ENCODE results near the gene RPL4.
"Not testable (repeated sequence)": the region's sequence is repeated elsewhere in the genome, so short reads cannot be mapped to it uniquely, and the experiment has no call there.

The RPL4 gene

GRCh38 chr15:66489179-66489791 lies 15.4 kb downstream of the RPL4 start:
- DNase-seq (ENCODE audit: low spot score): no peak

GRCh38 chr15:66488525-66488924 lies 16.1 kb downstream of the RPL4 start:
- no peak for DNase-seq (ENCODE audit: low spot score)

DNA sequence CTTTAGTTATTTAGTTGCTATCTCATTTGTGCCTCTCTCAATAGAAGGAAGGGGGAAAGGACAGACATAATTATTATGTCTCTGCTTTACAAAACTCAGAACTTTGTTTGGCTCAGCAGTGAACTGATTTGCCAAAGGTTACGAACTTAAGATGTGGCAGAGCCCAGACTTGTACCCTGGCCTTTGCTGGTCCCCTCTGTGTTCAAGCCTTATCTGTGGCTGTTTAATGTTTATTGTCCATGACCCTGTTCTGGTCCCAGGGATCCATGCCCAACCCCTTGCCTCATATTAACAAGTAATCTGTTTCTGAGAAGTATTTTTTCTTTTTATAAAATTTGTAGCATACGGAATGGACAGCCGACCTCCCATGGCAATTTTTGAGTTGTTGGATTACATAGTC lies 17.8 kb downstream of the RPL4 start:
- no peak for DNase-seq (ENCODE audit: low spot score)

GRCh38 chr15:66484539-66485112 lies 20.0 kb downstream of the RPL4 start:
- no peak for DNase-seq (ENCODE audit: low spot score)

- no peak for DNase-seq (ENCODE audit: low spot score)
These were observed 21.5 kb downstream of the RPL4 start for GRCh38 chr15:66483131-66483566.

DNA sequence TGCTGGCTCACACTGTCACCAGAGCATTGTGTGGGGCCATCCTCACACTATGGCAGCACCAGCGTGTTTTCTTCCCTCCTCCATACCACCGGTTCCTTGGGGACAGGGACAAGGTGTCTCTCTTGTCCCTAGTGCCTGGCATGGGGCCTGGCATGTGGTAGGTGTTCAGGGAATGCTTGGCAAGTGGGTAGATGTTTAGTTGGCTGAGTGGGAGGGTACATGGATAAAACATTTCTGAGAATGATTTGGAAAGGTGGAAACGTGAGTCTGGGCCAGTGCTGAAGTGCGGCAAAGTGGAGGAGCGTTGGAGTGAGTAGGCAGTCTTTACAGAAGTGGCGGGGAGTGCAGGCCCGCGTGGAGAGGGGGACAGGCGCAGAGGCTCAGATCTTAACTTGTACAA lies 22.1 kb downstream of the RPL4 start:
- DNase-seq (ENCODE audit: low spot score): no peak

- DNase-seq (ENCODE audit: low spot score): no peak
These were observed 23.4 kb downstream of the RPL4 start for GRCh38 chr15:66481107-66481856.

GRCh38 chr15:66480267-66480666 lies 24.4 kb downstream of the RPL4 start:
- DNase-seq (ENCODE audit: low spot score): no peak

DNA sequence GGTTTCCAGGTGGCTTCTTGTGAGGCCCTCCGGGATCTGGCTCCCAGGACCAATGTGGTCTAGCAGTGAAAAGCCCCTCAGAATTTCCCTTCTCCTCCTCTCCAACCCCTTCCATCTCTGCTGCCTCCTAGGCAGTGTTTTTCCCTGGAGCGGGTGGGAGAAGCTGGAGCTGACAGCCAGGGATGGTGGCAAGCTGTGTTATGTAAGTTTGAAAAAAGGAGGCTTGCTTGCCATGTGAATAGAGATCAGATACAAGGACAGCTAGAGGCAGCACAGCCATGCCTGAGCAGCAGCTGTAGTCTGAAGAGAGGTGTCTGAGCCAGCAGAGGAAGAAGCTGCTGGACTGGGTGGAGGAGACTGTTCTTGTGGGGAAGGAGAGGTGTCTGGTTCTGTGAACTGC lies 27.6 kb downstream of the RPL4 start:
- no peak for DNase-seq (ENCODE audit: low spot score)

DNA sequence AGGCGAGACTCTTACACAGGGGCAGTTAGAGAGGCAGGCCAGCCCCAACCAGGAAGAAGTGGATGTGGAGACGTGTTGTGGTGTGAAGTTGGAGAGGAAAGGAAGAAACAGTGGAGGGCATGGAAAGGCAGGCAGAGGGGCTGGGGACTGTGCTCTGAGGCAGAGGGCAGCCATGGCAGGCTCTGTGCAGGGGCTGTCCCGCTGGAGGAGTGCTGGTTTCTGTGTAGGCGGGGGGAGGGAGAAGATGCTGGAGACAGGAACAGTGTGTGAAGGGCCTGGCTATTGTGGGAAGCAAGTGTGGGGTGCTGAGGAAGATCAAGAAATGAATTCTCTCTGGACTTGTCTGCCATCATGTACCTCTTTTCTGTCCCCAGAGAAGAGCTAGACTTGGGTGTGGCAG lies 28.1 kb downstream of the RPL4 start:
- no peak for DNase-seq (ENCODE audit: low spot score)

DNA sequence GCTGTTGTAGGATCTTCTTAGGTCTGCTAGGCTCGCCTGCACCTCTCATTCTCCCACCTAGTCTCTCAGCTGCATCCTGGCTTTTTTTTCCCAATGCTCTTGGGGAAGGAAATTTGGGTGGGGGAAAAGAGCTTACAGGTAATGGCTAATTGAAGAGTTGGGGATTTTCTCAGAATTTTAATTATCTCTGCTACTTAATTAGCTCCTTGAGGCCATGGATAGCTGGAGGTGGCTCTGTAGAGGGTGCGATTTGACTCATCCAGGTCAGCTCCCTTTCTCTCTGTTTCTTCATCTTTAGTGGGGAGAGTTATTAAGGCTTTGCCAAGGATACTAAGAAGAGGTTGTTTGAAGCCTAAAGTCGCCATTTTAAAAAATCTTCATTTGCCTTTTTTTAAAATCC lies 29.7 kb downstream of the RPL4 start:
- DNase-seq (ENCODE audit: low spot score): no peak

DNA sequence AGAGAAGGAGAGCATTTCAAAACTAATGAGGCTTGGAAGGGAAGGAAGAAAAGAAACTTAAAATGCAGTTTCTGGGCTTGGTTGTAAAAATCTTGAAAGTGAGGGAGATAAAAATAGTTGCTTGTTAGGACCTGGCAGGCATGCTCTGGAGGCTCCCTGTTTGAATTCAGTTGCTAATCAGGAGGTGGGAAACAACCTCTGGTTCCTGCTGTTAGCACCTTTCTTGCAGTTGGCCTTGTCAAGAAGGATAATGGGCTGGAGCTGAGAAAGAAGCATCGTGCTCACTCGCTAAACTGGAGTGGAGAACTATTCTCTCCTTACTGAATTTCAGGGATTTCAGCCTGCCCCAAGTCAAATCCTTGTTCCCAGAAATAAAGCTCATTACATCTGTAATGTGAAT lies 30.5 kb downstream of the RPL4 start:
- peak; percentile 55 for DNase-seq (ENCODE audit: low spot score)

DNA sequence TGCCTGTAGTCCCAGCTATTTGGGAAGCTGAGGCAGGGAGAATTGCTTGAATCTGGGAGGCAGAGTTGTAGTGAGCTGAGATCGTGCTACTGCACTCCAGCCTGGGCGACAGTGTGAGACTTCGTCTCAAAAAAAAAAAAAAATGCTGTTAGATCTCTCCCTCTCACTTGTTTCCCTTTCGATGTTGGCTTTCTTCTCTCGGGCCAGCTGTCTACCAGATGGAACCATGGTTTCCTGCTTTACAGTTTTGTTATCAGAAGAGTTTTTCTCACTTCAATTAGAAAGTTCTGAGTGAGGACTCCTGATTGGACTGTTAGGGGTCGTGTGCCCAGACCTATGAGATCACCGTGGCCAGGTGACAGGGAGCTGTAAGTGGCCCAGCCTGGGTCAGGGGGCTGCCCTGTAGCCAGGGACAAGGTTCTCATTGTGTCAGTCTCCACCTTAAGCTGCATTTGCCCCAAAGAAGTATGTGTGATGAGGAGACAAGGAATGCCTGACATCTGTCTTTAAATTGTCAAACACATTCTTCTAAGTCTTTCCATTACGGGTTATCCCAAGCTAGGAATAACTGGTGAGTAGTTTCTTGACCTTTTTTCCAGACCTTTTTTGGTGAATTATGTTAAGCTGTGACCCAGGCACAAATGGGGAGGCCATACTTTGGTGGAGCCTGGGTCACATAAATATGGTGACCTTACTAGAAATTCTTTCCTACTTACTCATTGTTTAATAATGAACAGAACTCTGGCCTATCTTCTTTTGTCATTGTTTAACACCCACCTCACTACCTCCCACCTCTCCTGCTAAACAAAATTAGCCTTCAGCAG lies 32.3 kb downstream of the RPL4 start:
- no peak for DNase-seq (ENCODE audit: low spot score)

- not testable (repeated sequence) for DNase-seq (ENCODE audit: low spot score)
These were observed 33.8 kb downstream of the RPL4 start for GRCh38 chr15:66470825-66471224.

- DNase-seq (ENCODE audit: low spot score): not testable (repeated sequence)
These were observed 37.3 kb downstream of the RPL4 start for GRCh38 chr15:66467162-66468040.

DNA sequence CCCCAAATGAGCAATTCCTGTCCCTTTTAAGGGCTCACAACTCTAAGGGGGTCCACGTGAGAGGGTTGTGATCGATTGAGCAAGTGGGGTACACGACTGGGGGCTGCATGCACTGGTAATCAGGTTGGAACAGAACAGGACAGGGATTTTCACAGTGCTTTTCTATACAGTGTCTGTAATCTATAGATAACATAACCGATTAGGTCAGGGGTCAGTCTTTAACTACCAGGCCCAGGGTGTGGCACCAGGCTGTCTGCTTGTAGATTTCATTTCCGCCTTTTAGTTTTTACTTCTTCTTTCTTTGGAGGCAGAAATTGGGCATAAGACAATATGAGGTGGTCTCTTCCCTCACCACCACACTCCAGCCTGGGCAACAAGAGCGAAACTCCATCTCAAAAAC lies 39.4 kb downstream of the RPL4 start:
- DNase-seq (ENCODE audit: low spot score): not testable (repeated sequence)

GRCh38 chr15:66462627-66463026 lies 42.0 kb downstream of the RPL4 start:
- no peak for DNase-seq (ENCODE audit: low spot score)

GRCh38 chr15:66461917-66462316 lies 42.7 kb downstream of the RPL4 start:
- DNase-seq (ENCODE audit: low spot score): no peak

GRCh38 chr15:66461294-66461693 lies 43.4 kb downstream of the RPL4 start:
- DNase-seq (ENCODE audit: low spot score): not testable (repeated sequence)

DNA sequence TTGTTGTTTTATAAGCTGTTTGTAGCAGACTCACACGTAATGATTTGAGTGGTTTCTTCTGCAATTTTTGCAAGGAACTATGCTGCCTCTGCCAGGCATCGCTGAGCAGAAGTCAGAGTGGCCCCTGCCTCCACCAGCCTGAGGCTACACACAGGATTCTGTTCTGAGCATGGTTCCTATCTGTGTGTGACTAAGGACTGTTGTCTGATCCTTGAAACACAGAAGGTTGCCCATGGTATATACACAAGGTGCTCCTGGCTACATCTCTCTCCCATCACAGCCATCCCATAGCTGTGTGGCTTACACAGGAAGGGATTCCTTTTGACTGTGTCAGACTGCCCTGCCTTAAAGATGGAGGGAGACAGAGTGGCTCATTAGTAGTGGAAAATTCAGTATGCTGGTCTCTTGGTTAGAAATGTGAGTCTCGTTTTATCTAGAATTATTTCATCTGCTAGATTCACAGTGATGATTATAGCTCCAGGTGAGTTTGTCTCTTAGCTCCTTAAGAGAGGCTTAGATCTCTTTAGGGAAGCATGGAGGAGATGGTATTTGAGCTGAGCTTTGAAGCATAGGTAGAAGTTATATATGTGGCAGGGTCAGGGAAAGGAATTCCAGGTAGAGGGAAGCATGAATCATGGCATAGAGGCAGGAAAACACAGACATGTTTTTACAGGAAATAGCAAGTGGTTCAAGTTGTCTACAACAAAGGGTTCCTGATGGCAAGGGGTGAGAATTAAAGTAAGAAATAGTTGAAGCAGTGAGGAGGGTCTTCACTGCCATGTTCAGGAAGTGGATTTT lies 44.6 kb downstream of the RPL4 start:
- DNase-seq (ENCODE audit: low spot score): no peak

DNA sequence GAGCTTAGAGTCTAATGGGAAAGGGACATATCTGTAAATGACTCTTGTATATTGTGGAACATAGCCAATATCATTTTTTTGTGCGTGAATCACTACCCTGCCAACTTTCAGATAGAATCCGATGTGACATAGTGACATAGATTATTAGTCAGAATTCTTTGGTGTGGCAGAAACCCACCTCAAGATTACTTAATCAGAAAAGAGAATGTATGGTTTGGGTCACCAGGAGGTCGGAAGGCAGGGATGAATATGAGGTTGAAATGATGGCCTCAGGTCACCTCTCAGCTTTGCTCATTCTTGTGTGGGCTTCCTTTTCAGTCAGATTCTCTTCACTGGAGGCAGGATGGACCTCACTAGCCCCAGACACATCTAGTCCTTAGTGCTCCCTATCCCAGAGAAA lies 48.4 kb downstream of the RPL4 start:
- no peak for DNase-seq (ENCODE audit: low spot score)

Measured in iPS-NIHi11 (cell line).